HEK293 (cell line): ENCODE measurements around the gene SHCBP1L.

Experiments used
- CTCF ChIA-PET: fragments of 350-600 bp; formaldehyde crosslinking; extraction: SDS; loops from one replicate; lab custom pipeline; 2021; ENCODE audit warnings: antibody characterized with exemption; lab: Yijun Ruan, JAX
- POLR2A ChIA-PET: fragments of 300-600 bp; formaldehyde crosslinking; extraction: SDS; loops from one replicate; lab custom pipeline; 2020; ENCODE audit warnings: antibody characterized with exemption, inconsistent platforms; lab: Yijun Ruan, JAX
- H3K27ac ChIP-seq: fragments of 200-500 bp; sonication (Bioruptor generic); 2 replicates; pipeline ENCODE4 v1.5.1; 2014; ENCODE audit warnings: low read depth, low read length, control low read depth, inconsistent platforms; ENCODE audit errors: extremely low read depth
- H3K36me3 ChIP-seq, 2 experiments: fragments of 200-500 bp in 1 of 2; sonication (Bioruptor generic) in 1 of 2; 1 replicate in 1 of 2; 2 replicates in 1 of 2; pipeline ENCODE4 v1.5.1; 2014 to 2017; ENCODE audit warnings: inconsistent platforms in 2 of 2, low read length in 2 of 2; ENCODE audit not compliant: control insufficient read depth in 2 of 2, insufficient read depth in 1 of 2
- H3K4me1 ChIP-seq: fragments of 200-500 bp; sonication (Bioruptor generic); 2 replicates; pipeline ENCODE4 v1.5.1; 2014; ENCODE audit warnings: mild to moderate bottlenecking, low read length, inconsistent platforms; ENCODE audit not compliant: control insufficient read depth, insufficient read depth
- H3K4me3 ChIP-seq: 2 replicates; pipeline ENCODE4 v1.5.1; 2011; ENCODE audit warnings: low read depth, mild to moderate bottlenecking, control low read depth, low read length, moderate library complexity
- H3K9me3 ChIP-seq: fragments of 200-500 bp; sonication (Bioruptor generic); 2 replicates; pipeline ENCODE4 v1.5.1; 2014; ENCODE audit warnings: low read depth, low read length, inconsistent platforms; ENCODE audit not compliant: control insufficient read depth, insufficient read depth
- BCL11B ChIP-seq: fragments of 450-650 bp; formaldehyde crosslinking; IDR thresholded peaks from 2 replicates; pipeline ENCODE4 v1.5.1; 2016; ENCODE audit warnings: low read depth, missing biosample characterization, missing genetic modification characterization
- HOXA7 ChIP-seq: sonication (generic); formaldehyde crosslinking; IDR thresholded peaks from 2 replicates; pipeline ENCODE4 v1.8.1; 2022; ENCODE audit warnings: missing genetic modification reagents, borderline replicate concordance
- IKZF3 ChIP-seq: fragments of 450-650 bp; IDR thresholded peaks from 2 replicates; pipeline ENCODE4 v1.5.0; 2018; ENCODE audit warnings: missing biosample characterization, mild to moderate bottlenecking, missing genetic modification characterization, moderate library complexity
- KLF1 ChIP-seq: fragments of 450-650 bp; formaldehyde crosslinking; IDR thresholded peaks from 2 replicates; pipeline ENCODE4 v1.5.1; 2016; ENCODE audit warnings: missing biosample characterization, missing genetic modification characterization
- PRDM1 ChIP-seq: fragments of 450-650 bp; formaldehyde crosslinking; IDR thresholded peaks from 2 replicates; pipeline ENCODE4; 2016; ENCODE audit warnings: missing biosample characterization, missing genetic modification characterization
- ZBTB7A ChIP-seq: fragments of 450-650 bp; formaldehyde crosslinking; IDR thresholded peaks from 2 replicates; pipeline ENCODE4 v1.5.1; 2016; ENCODE audit warnings: low read depth, missing biosample characterization, missing genetic modification characterization
- ZNF16 ChIP-seq: fragments of 450-650 bp; formaldehyde crosslinking; IDR thresholded peaks from 2 replicates; pipeline ENCODE4 v1.5.1; 2016; ENCODE audit warnings: low read depth, missing biosample characterization, missing genetic modification characterization
- ZNF19 ChIP-seq: fragments of 450-650 bp; formaldehyde crosslinking; IDR thresholded peaks from 2 replicates; pipeline ENCODE4; 2016; ENCODE audit warnings: missing biosample characterization, missing genetic modification characterization, low read depth
- ZNF404 ChIP-seq: fragments of 450-650 bp; formaldehyde crosslinking; IDR thresholded peaks from 2 replicates; pipeline ENCODE4 v1.5.1; 2017; ENCODE audit warnings: missing biosample characterization, missing genetic modification characterization
- ZNF416 ChIP-seq: fragments of 450-650 bp; formaldehyde crosslinking; IDR thresholded peaks from 2 replicates; pipeline ENCODE4 v1.5.1; 2016; ENCODE audit warnings: missing biosample characterization, missing genetic modification characterization
- ZNF433 ChIP-seq: fragments of 450-650 bp; formaldehyde crosslinking; IDR thresholded peaks from 2 replicates; pipeline ENCODE4 v1.5.1; 2016; ENCODE audit warnings: missing biosample characterization, missing genetic modification characterization, low read depth
- ZNF48 ChIP-seq: fragments of 450-650 bp; formaldehyde crosslinking; IDR thresholded peaks from 2 replicates; pipeline ENCODE4 v1.5.1; 2016; ENCODE audit warnings: missing biosample characterization, missing genetic modification characterization
- ZNF585B ChIP-seq: fragments of 450-650 bp; formaldehyde crosslinking; IDR thresholded peaks from 2 replicates; pipeline ENCODE4 v1.5.1; 2016; ENCODE audit warnings: missing biosample characterization, missing genetic modification characterization
- ZNF624 ChIP-seq: fragments of 450-650 bp; formaldehyde crosslinking; IDR thresholded peaks from 2 replicates; pipeline ENCODE4 v1.5.1; 2017; ENCODE audit warnings: missing biosample characterization, missing genetic modification characterization
- ZNF785 ChIP-seq: fragments of 450-650 bp; formaldehyde crosslinking; IDR thresholded peaks from 2 replicates; pipeline ENCODE4 v1.5.1; 2016; ENCODE audit warnings: missing biosample characterization, missing genetic modification characterization
- TF ChIP-seq, protein P1 (sequence below): fragments of 450-650 bp; formaldehyde crosslinking; IDR thresholded peaks from 2 replicates; pipeline ENCODE4 v1.5.1; 2016; ENCODE audit warnings: missing biosample characterization, missing genetic modification characterization, borderline replicate concordance
- TF ChIP-seq, protein P2 (sequence below): fragments of 450-650 bp; formaldehyde crosslinking; IDR thresholded peaks from 2 replicates; pipeline ENCODE4 v1.5.1; 2016; ENCODE audit warnings: missing biosample characterization, missing genetic modification characterization
- TF ChIP-seq, protein P3 (sequence below): fragments of 450-650 bp; formaldehyde crosslinking; IDR thresholded peaks from 2 replicates; pipeline ENCODE4 v1.5.1; 2016; ENCODE audit warnings: missing biosample characterization, missing genetic modification characterization

SHCBP1L gene

DNA sequence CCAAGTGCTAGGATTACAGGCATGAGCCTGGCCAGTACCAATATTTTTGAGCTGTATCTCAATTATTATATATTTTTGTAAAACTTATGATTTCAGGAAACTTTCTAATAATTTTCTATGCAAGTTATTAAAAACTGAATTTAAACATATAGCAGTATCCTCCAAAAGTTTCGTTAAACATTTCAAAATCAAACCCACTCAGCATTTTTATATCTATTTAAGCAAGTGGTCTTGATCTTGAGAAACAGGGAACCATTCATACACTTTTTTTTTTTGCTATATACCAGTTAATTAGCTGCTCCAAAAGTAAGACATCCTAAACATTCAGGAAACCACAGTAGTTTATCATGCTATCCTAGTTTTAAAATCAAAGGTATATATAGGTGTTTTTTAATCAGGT, 22.0 kb downstream of the SHCBP1L start:
- Histone ChIP-seq H3K27ac (no peak overlapping the region), H3K4me3 (no peak overlapping the region), H3K9me3 (no peaks in the 10 kb centered on the region)
- ChIA-PET CTCF (no interaction called here), POLR2A (no interaction called here)
- TF ChIP-seq ZBTB7A (tag by site-specific recombination) (no peak), ZNF19 (tag by site-specific recombination) (no peak), ZNF404 (tag by site-specific recombination) (no peak), BCL11B (tag by site-specific recombination) (no peak), ZNF16 (tag by site-specific recombination) (no peak)
- TF ChIP-seq, protein P1, sequence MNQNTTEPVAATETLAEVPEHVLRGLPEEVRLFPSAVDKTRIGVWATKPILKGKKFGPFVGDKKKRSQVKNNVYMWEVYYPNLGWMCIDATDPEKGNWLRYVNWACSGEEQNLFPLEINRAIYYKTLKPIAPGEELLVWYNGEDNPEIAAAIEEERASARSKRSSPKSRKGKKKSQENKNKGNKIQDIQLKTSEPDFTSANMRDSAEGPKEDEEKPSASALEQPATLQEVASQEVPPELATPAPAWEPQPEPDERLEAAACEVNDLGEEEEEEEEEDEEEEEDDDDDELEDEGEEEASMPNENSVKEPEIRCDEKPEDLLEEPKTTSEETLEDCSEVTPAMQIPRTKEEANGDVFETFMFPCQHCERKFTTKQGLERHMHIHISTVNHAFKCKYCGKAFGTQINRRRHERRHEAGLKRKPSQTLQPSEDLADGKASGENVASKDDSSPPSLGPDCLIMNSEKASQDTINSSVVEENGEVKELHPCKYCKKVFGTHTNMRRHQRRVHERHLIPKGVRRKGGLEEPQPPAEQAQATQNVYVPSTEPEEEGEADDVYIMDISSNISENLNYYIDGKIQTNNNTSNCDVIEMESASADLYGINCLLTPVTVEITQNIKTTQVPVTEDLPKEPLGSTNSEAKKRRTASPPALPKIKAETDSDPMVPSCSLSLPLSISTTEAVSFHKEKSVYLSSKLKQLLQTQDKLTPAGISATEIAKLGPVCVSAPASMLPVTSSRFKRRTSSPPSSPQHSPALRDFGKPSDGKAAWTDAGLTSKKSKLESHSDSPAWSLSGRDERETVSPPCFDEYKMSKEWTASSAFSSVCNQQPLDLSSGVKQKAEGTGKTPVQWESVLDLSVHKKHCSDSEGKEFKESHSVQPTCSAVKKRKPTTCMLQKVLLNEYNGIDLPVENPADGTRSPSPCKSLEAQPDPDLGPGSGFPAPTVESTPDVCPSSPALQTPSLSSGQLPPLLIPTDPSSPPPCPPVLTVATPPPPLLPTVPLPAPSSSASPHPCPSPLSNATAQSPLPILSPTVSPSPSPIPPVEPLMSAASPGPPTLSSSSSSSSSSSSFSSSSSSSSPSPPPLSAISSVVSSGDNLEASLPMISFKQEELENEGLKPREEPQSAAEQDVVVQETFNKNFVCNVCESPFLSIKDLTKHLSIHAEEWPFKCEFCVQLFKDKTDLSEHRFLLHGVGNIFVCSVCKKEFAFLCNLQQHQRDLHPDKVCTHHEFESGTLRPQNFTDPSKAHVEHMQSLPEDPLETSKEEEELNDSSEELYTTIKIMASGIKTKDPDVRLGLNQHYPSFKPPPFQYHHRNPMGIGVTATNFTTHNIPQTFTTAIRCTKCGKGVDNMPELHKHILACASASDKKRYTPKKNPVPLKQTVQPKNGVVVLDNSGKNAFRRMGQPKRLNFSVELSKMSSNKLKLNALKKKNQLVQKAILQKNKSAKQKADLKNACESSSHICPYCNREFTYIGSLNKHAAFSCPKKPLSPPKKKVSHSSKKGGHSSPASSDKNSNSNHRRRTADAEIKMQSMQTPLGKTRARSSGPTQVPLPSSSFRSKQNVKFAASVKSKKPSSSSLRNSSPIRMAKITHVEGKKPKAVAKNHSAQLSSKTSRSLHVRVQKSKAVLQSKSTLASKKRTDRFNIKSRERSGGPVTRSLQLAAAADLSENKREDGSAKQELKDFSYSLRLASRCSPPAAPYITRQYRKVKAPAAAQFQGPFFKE (tag by site-specific recombination): no peak
- TF ChIP-seq, all 188 proteins: peak for 0
- Histone ChIP-seq H3K36me3 (no peaks in the 10 kb centered on the region), H3K4me1 (no peaks in the 10 kb centered on the region)

DNA sequence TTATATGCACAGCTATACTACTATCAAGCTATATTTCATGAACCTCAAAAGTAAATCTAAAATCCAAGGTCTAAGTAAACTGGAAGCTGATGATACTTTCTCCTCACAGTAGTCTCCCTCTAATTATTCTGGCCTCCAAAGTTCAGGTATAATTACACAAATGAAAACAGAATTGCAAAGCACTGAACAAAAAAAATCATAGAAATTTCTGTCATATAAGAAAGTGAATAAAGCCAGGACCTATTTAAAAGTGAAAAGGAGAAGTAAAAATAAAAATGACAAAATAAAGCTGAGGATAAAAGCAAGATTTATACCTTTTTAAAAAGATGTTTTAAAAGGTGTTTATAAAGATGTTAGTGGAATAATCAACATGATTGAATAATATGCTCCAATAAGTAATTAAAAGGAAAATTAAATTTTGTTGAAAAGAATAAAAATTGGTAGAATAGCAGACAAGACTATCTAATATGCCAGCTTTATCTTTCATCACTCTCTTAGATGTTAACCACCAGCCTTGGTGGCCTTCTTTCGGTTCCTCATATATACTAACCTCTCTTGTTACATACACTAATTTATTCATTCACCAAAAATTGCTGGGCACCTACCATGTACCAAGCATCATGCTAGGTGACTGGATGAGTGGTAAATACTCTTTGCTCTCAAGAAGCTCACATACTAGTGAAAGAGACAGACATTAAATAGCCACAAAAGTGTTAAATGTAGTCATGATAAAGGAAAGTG, 25.1 kb downstream of the SHCBP1L start:
- TF ChIP-seq IKZF3 (no peak), PRDM1 (tag by site-specific recombination) (peak; percentile 50)
- no peak overlapping the region for H3K27ac ChIP-seq
- POLR2A ChIA-PET: no interaction called here

DNA sequence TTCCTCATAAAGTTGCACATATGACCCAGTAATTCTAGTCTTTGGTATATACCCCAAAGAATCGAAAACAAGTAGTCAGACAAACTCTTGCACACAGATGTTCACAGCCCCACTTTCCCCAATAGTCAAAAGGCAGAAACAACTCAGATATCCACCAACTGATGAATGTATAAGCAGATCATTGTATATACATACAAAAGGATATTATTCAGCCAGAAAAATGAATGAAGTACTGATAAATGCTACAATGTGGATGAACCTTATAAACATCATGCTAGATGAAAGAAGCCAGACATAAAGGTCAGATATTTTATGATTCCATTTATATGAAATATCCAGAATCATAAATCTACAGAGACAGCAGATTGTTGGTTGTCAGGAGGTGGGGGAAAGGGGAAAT, 27.3 kb downstream of the SHCBP1L start:
- POLR2A ChIA-PET: no interaction called here
- Histone ChIP-seq H3K36me3 (no peaks in the 10 kb centered on the region), H3K27ac (no peak overlapping the region), H3K4me1 (no peaks in the 10 kb centered on the region)
- TF ChIP-seq, protein P2, sequence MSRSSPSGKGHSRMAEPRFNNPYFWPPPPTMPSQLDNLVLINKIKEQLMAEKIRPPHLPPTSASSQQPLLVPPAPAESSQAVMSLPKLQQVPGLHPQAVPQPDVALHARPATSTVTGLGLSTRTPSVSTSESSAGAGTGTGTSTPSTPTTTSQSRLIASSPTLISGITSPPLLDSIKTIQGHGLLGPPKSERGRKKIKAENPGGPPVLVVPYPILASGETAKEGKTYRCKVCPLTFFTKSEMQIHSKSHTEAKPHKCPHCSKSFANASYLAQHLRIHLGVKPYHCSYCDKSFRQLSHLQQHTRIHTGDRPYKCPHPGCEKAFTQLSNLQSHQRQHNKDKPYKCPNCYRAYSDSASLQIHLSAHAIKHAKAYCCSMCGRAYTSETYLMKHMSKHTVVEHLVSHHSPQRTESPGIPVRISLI (tag by site-specific recombination): no peak
- TF ChIP-seq ZNF785 (no peak), ZNF416 (tag by site-specific recombination) (no peak), ZNF585B (tag by site-specific recombination) (no peak), HOXA7 (CRISPR knock-in tag) (no peak), ZNF624 (tag by site-specific recombination) (no peak), KLF1 (no peak), ZNF433 (tag by site-specific recombination) (no peak), ZNF48 (tag by site-specific recombination) (no peak)
- TF ChIP-seq, protein P3, sequence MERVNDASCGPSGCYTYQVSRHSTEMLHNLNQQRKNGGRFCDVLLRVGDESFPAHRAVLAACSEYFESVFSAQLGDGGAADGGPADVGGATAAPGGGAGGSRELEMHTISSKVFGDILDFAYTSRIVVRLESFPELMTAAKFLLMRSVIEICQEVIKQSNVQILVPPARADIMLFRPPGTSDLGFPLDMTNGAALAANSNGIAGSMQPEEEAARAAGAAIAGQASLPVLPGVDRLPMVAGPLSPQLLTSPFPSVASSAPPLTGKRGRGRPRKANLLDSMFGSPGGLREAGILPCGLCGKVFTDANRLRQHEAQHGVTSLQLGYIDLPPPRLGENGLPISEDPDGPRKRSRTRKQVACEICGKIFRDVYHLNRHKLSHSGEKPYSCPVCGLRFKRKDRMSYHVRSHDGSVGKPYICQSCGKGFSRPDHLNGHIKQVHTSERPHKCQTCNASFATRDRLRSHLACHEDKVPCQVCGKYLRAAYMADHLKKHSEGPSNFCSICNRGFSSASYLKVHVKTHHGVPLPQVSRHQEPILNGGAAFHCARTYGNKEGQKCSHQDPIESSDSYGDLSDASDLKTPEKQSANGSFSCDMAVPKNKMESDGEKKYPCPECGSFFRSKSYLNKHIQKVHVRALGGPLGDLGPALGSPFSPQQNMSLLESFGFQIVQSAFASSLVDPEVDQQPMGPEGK: no peak
- TF ChIP-seq, all 188 proteins: peak for 0
- Histone ChIP-seq H3K9me3 (no peaks in the 10 kb centered on the region), H3K4me3 (no peak overlapping the region)
- CTCF ChIA-PET: no interaction called here

More for the DNA sequence above, 25.1 kb downstream of the SHCBP1L start:
- H3K9me3 ChIP-seq: no peaks in the 10 kb centered on the region
- no peaks in the 10 kb centered on the region for H3K4me1 ChIP-seq
- CTCF ChIA-PET: interaction anchor here (0.6 kb wide), 3 partner anchors 10 to 63 kb away, joined by 3 to 6 read pairs (median 3); no protein-coding TSS in a partner anchor
- no peak overlapping the region for H3K4me3 ChIP-seq
- H3K36me3 ChIP-seq: no peaks in the 10 kb centered on the region
